CD14-positive monocyte (primary cell): ENCODE measurements around the gene HSD17B8. TPM values are rescaled to one million over a fixed set of nuclear protein-coding genes. Genes with fewer than 3 reads are reported as not detected.
A peak's percentile ranks its signal among the peaks of the same experiment; 100 is the strongest.

Source experiments
- DNase-seq, 3 donors: peaks; one replicate each; pipeline ENCODE4 v3.0.0-alpha.2; 2011 to 2022
- H2AFZ ChIP-seq: 2 replicates; pipeline ENCODE4 v1.6.0; 2012; ENCODE audit warnings: mild to moderate bottlenecking, low read depth, low read length, inconsistent platforms; ENCODE audit not compliant: insufficient read depth, poor library complexity, severe bottlenecking
- H3K27ac ChIP-seq, 2 donors: 1 replicate in 1 of 2; 2 replicates in 1 of 2; pipeline ENCODE4 v1.5.1; 2012 to 2013; ENCODE audit warnings: low read length in 2 of 2, control low read depth in 1 of 2, inconsistent platforms in 1 of 2, low read depth in 1 of 2, mild to moderate bottlenecking in 1 of 2
- H3K27me3 ChIP-seq, 2 donors: one replicate each; pipeline versions ENCODE4 v1.6.0 to v1.6.1; 2011 to 2013; ENCODE audit warnings: low read length in 2 of 2; ENCODE audit not compliant: control insufficient read depth in 2 of 2, insufficient read depth in 2 of 2
- H3K36me3 ChIP-seq, 2 donors: replicated peaks in 1 of 2; 1 replicate in 1 of 2; 2 replicates in 1 of 2; pipeline versions ENCODE4 v1.5.1 to v1.6.1; 2012 to 2013; ENCODE audit warnings: low read length in 2 of 2, control low read depth in 1 of 2, inconsistent platforms in 1 of 2, mild to moderate bottlenecking in 1 of 2; ENCODE audit not compliant: insufficient read depth in 2 of 2, control insufficient read depth in 1 of 2
- H3K4me1 ChIP-seq, 2 donors: 1 replicate in 1 of 2; 2 replicates in 1 of 2; pipeline versions ENCODE4 v1.5.1 to v1.6.1; 2012 to 2013; ENCODE audit warnings: low read length in 2 of 2, control low read depth in 1 of 2, inconsistent platforms in 1 of 2, mild to moderate bottlenecking in 1 of 2, moderate library complexity in 1 of 2; ENCODE audit not compliant: insufficient read depth in 2 of 2, control insufficient read depth in 1 of 2
- H3K4me2 ChIP-seq: replicated peaks from 2 replicates; pipeline ENCODE3; 2012; ENCODE audit warnings: low read length, moderate library complexity, mild to moderate bottlenecking; ENCODE audit not compliant: poor library complexity, severe bottlenecking; ENCODE audit errors: extremely low read depth
- H3K4me3 ChIP-seq, 3 experiments: fragments of 200-600 bp in 1 of 3; sonication (generic) in 1 of 3; replicated peaks in 1 of 3; 1 replicate in 2 of 3; 2 replicates in 1 of 3; pipeline ENCODE4 v1.5.1; 2011 to 2013; ENCODE audit warnings: low read length in 3 of 3, mild to moderate bottlenecking in 3 of 3, control low read depth in 2 of 3, low read depth in 2 of 3, inconsistent platforms in 1 of 3, moderate library complexity in 1 of 3
- H3K79me2 ChIP-seq: 2 replicates; pipeline ENCODE4 v1.6.0; 2012; ENCODE audit warnings: mild to moderate bottlenecking, control low read depth, inconsistent platforms, low read length, moderate library complexity; ENCODE audit not compliant: insufficient read depth
- H3K9ac ChIP-seq: 2 replicates; pipeline ENCODE4 v1.6.0; 2017; ENCODE audit warnings: low read length, mild to moderate bottlenecking; ENCODE audit not compliant: insufficient read depth, poor library complexity, severe bottlenecking
- H3K9me3 ChIP-seq, 2 donors: replicated peaks in 1 of 2; 1 replicate in 1 of 2; 2 replicates in 1 of 2; pipeline versions ENCODE4 v1.5.1 to v1.6.1; 2012 to 2013; ENCODE audit warnings: low read length in 2 of 2, control low read depth in 1 of 2; ENCODE audit not compliant: control insufficient read depth in 1 of 2, insufficient read depth in 1 of 2
- H4K20me1 ChIP-seq: 2 replicates; pipeline ENCODE4 v1.6.0; 2012; ENCODE audit warnings: mild to moderate bottlenecking, low read length, control low read depth, moderate library complexity; ENCODE audit not compliant: insufficient read depth
- H3K27ac Mint-ChIP-seq, 7 donors: one replicate each; pipeline ENCODE4 v1.8.0; 2020; ENCODE audit warnings: mild to moderate bottlenecking in 7 of 7, mixed read lengths in 7 of 7, moderate library complexity in 6 of 7, inconsistent platforms in 2 of 7
- H3K27me3 Mint-ChIP-seq, 3 donors: one replicate each; pipeline ENCODE4 v1.8.0; 2021 to 2022; ENCODE audit warnings: low read depth in 3 of 3, mild to moderate bottlenecking in 3 of 3, mixed read lengths in 3 of 3, moderate library complexity in 3 of 3, inconsistent platforms in 1 of 3
- H3K36me3 Mint-ChIP-seq, 2 donors: one replicate each; pipeline ENCODE4 v1.8.0; 2020; ENCODE audit warnings: mixed read lengths in 2 of 2, inconsistent platforms in 1 of 2, mild to moderate bottlenecking in 1 of 2
- H3K4me1 Mint-ChIP-seq: one replicate; pipeline ENCODE4 v1.8.0; 2020; ENCODE audit warnings: mild to moderate bottlenecking, mixed read lengths
- H3K4me3 Mint-ChIP-seq, 2 donors: one replicate each; pipeline ENCODE4 v1.8.0; 2020; ENCODE audit warnings: mild to moderate bottlenecking in 2 of 2, mixed read lengths in 2 of 2, moderate library complexity in 1 of 2
- H3K9me3 Mint-ChIP-seq, 7 donors: one replicate each; pipeline ENCODE4 v1.8.0; 2020 to 2022; ENCODE audit warnings: mixed read lengths in 7 of 7, mild to moderate bottlenecking in 6 of 7, moderate library complexity in 6 of 7, inconsistent platforms in 2 of 7
- WGBS: methylation state at CpG from one replicate; pipeline ENCODE4 v1.1.5; 2013; ENCODE audit warnings: missing lambda C conversion rate; ENCODE audit not compliant: insufficient coverage; 5-methylcytosine and 5-hydroxymethylcytosine counted together
- intact Hi-C, 2 donors: fragments of 100-400 bp; cut with micrococcal nuclease; formaldehyde crosslinking; loops; one replicate each; pipeline versions ENCODE4 v1.15.0 to v1.15.1; 2023
- polyA plus RNA-seq, 3 donors: library from polyadenylated mRNA; depleted of rRNA in 1 of 3; unstranded in 2 of 3; stranded (reverse) in 1 of 3; fragments of 300-500 nt in 2 of 3; fragments of >200 nt in 1 of 3; fragmentation: Illumina TruSeq in 2 of 3; gene quantifications; 1 replicate in 2 of 3; 2 replicates in 1 of 3; pipeline ENCODE4 v1.2.3, GENCODE V29; 2012 to 2021
- TF ChIP-seq, protein P1 (sequence below): fragments of 200-600 bp; IDR thresholded peaks from one replicate; pipeline ENCODE4 v1.8.0; 2022; ENCODE audit warnings: antibody characterized with exemption, mild to moderate bottlenecking

The HSD17B8 gene
- polyA plus RNA-seq, 3 donors = 3.8 to 10.6 (median 4.7) TPM

DNA sequence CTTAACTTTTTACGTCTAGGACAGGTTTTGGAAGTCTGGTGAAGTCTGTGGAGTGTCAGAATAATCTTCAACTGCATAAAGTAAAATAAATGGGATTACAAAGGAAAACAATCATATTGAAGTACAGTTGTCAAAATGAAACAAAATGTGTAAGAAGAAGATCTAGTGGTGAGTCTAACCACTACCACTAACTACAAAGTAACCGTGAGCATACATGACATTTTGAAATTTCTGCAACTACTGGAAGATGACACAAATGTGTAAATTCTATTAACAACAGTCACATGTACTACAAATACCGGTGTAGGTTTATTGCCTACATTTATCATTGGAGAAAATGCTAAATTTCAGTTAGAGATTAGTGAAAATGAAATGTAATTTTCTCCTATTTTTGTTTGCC lies 37.5 kb downstream of the HSD17B8 start:
- Mint-ChIP-seq H3K9me3 (peaks cover 0 to 10% (median 0%) of the 10 kb centered on the region in 7 donors), H3K4me1 (peaks cover 5% of the 10 kb centered on the region), H3K27ac (peak overlapping the region in 1 of 7 donors; percentile 15), H3K4me3 (peak overlapping the region in 1 of 2 donors; percentile 46), H3K27me3 (peaks cover 17 to 26% (median 23%) of the 10 kb centered on the region in 3 donors), H3K36me3 (no peaks in the 10 kb centered on the region)
- no peaks in the 10 kb centered on the region for H3K9me3 ChIP-seq
- intact Hi-C loops = loop anchor here (10.0 kb wide), 4 partner anchors 47 to 307 kb away; partner anchors contain the start of gene COL11A2 (in 1 of the 2)
- no peaks in the 10 kb centered on the region for H4K20me1 ChIP-seq
- H2AFZ ChIP-seq = no peak overlapping the region
- H3K4me3 ChIP-seq = no peak overlapping the region
- H3K4me2 ChIP-seq = no peak overlapping the region
- H3K27ac ChIP-seq = no peak overlapping the region
- TF ChIP-seq, protein P1, sequence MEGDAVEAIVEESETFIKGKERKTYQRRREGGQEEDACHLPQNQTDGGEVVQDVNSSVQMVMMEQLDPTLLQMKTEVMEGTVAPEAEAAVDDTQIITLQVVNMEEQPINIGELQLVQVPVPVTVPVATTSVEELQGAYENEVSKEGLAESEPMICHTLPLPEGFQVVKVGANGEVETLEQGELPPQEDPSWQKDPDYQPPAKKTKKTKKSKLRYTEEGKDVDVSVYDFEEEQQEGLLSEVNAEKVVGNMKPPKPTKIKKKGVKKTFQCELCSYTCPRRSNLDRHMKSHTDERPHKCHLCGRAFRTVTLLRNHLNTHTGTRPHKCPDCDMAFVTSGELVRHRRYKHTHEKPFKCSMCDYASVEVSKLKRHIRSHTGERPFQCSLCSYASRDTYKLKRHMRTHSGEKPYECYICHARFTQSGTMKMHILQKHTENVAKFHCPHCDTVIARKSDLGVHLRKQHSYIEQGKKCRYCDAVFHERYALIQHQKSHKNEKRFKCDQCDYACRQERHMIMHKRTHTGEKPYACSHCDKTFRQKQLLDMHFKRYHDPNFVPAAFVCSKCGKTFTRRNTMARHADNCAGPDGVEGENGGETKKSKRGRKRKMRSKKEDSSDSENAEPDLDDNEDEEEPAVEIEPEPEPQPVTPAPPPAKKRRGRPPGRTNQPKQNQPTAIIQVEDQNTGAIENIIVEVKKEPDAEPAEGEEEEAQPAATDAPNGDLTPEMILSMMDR = no peak
- DNase-seq = no peak
- no peaks in the 10 kb centered on the region for H3K36me3 ChIP-seq
- no peak overlapping the region for H3K9ac ChIP-seq
- peaks cover 3 to 8% of the 10 kb centered on the region in 2 donors for H3K27me3 ChIP-seq
- peaks cover 3 to 10% of the 10 kb centered on the region in 2 donors for H3K4me1 ChIP-seq
- no CpG with 5 or more reads among the region's 3 CpGs for WGBS
- H3K79me2 ChIP-seq = no peaks in the 10 kb centered on the region

DNA sequence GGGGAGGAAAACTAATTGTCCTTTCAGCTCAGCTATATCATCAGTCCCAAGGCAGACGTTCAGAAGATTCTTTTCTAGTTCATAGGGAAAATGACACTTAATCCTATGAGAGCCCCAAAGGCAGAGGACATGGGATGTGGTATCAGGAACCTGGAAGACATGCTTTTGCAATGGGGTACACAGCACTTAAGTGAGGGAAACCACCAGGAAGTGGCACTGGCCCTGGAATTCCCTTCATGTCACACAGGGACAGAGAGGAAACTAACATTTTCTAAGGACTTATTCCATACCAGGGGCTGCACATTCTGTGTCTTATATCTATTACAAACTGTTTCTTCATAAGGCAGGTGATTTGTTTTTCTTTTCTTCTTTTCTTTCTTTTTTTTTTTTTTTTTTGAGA lies 39.0 kb downstream of the HSD17B8 start:
- Histone ChIP-seq H4K20me1 (no peaks in the 10 kb centered on the region), H3K27me3 (peaks cover 3 to 8% of the 10 kb centered on the region in 2 donors), H3K9me3 (no peaks in the 10 kb centered on the region), H3K4me3 (no peak overlapping the region), H3K4me1 (peaks cover 10 to 18% of the 10 kb centered on the region in 2 donors), H3K27ac (no peak overlapping the region), H2AFZ (no peak overlapping the region), H3K9ac (no peak overlapping the region), H3K4me2 (no peak overlapping the region), H3K36me3 (no peaks in the 10 kb centered on the region), H3K79me2 (no peaks in the 10 kb centered on the region)
- peaks cover 19 to 28% (median 22%) of the 10 kb centered on the region in 3 donors for H3K27me3 Mint-ChIP-seq
- no peak overlapping the region for H3K27ac Mint-ChIP-seq
- H3K9me3 Mint-ChIP-seq = peaks cover 0 to 7% (median 0%) of the 10 kb centered on the region in 7 donors
- intact Hi-C loops = loop anchor here (10.0 kb wide), 4 partner anchors 49 to 309 kb away; partner anchors contain the start of gene COL11A2 (in 1 of the 2)
- TF ChIP-seq, protein P1 = no peak
- H3K36me3 Mint-ChIP-seq = no peaks in the 10 kb centered on the region
- no CpG with 5 or more reads among the region's 1 CpG for WGBS
- DNase-seq = peak in 1 of 3 donors; percentile 29
- H3K4me3 Mint-ChIP-seq = no peak overlapping the region
- H3K4me1 Mint-ChIP-seq = peaks cover 13% of the 10 kb centered on the region
